Thyroid gland (tissue), 4 donors: ENCODE measurements around the gene HERPUD1.

Experiments
- POLR2A ChIP-seq, 2 donors: fragments of 450-650 bp; IDR thresholded peaks; one replicate each; pipeline ENCODE4 v1.6.1; 2017; ENCODE audit warnings: antibody characterized with exemption in 2 of 2, mild to moderate bottlenecking in 2 of 2, moderate library complexity in 1 of 2
- TF ChIP-seq, protein P1 (sequence below), 6 experiments: fragments of 200-600 bp in 3 of 6; fragments of 450-650 bp in 3 of 6; sonication (generic) in 3 of 6; IDR thresholded peaks; one replicate each; pipeline ENCODE4 v1.5.1; 2016 to 2019; ENCODE audit warnings: antibody characterized with exemption in 6 of 6, mild to moderate bottlenecking in 2 of 6, inconsistent platforms in 1 of 6, moderate library complexity in 1 of 6

DNA sequence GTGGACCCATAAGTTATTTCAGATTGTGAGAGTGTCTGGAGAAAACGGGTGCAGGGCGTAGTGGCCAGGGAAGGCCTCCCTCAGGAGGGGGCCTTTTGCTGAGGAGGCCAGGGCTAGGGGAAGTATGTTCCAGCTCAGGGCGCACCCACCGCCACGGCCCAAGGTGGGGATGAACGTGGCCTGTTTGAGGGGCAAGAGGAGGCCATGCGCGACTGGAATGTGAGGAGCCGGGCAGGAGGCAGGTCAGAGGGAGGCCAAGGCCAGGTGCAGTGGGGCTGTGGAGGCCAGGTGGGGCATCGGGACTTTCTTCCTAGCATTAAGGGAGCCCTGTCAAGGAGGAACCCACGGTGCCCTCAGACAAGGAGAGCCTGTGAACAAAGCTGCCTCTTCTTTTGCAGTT is 40.3 kb upstream of the HERPUD1 start:
- TF ChIP-seq, protein P1, sequence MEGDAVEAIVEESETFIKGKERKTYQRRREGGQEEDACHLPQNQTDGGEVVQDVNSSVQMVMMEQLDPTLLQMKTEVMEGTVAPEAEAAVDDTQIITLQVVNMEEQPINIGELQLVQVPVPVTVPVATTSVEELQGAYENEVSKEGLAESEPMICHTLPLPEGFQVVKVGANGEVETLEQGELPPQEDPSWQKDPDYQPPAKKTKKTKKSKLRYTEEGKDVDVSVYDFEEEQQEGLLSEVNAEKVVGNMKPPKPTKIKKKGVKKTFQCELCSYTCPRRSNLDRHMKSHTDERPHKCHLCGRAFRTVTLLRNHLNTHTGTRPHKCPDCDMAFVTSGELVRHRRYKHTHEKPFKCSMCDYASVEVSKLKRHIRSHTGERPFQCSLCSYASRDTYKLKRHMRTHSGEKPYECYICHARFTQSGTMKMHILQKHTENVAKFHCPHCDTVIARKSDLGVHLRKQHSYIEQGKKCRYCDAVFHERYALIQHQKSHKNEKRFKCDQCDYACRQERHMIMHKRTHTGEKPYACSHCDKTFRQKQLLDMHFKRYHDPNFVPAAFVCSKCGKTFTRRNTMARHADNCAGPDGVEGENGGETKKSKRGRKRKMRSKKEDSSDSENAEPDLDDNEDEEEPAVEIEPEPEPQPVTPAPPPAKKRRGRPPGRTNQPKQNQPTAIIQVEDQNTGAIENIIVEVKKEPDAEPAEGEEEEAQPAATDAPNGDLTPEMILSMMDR (IDR thresholded peaks at IDR 0.05) = no peak
- no peak for TF ChIP-seq POLR2A (IDR thresholded peaks at IDR 0.05)
